SK-N-SH (cell line): ENCODE results near the gene MMP23B. TPM values are rescaled to one million over a fixed set of nuclear protein-coding genes. Genes with fewer than 3 reads are reported as not detected.

ENCODE experiments used
- CTCF ChIA-PET: fragments of 300-600, 350-600 bp; formaldehyde crosslinking; extraction: SDS; loops from one replicate; lab custom pipeline; 2021; lab: Yijun Ruan, JAX
- POLR2A ChIA-PET: fragments of 350-600 bp; sonication (Branson Sonifier 250); formaldehyde crosslinking; extraction: SDS; loops from one replicate; lab custom pipeline; 2020; ENCODE audit warnings: antibody characterized with exemption, inconsistent platforms; lab: Yijun Ruan, JAX
- DNase-seq: peaks from one replicate; pipeline ENCODE4 v3.0.0; 2012
- H2AFZ ChIP-seq: fragments of 200-600 bp; sonication (generic); 2 replicates; pipeline ENCODE4 v1.8.1; 2016; ENCODE audit warnings: antibody characterized with exemption, mild to moderate bottlenecking, low read depth
- H3F3A ChIP-seq: fragments of 200-600 bp; sonication (generic); replicated peaks from 2 replicates; pipeline ENCODE3; 2016; ENCODE audit warnings: antibody characterized with exemption, mild to moderate bottlenecking; ENCODE audit not compliant: insufficient read depth
- H3K27ac ChIP-seq, 2 experiments: fragments of 200-500 bp in 1 of 2; fragments of 200-600 bp in 1 of 2; sonication (Bioruptor generic) in 1 of 2; sonication (generic), shearing (Covaris generic) in 1 of 2; 2 replicates each; pipeline versions ENCODE4 v1.5.1 to v1.6.1; 2014 to 2016; ENCODE audit warnings: low read depth in 2 of 2, inconsistent platforms in 1 of 2, low read length in 1 of 2, mild to moderate bottlenecking in 1 of 2, mixed read lengths in 1 of 2
- H3K27me3 ChIP-seq: fragments of 200-600 bp; sonication (generic), shearing (Covaris generic); 2 replicates; pipeline ENCODE4 v1.6.1; 2016; ENCODE audit warnings: mixed run types; ENCODE audit not compliant: insufficient read depth
- H3K36me3 ChIP-seq, 2 experiments: fragments of 200-500 bp in 1 of 2; fragments of 200-600 bp in 1 of 2; sonication (Bioruptor generic) in 1 of 2; sonication (generic) in 1 of 2; replicated peaks in 1 of 2; 2 replicates each; pipeline versions ENCODE3 to v1.5.1; 2014 to 2016; ENCODE audit warnings: low read length in 1 of 2, mild to moderate bottlenecking in 1 of 2; ENCODE audit not compliant: insufficient read depth in 2 of 2, control insufficient read depth in 1 of 2
- H3K4me1 ChIP-seq, 2 experiments: fragments of 200-500 bp in 1 of 2; fragments of 200-600 bp in 1 of 2; sonication (Bioruptor generic) in 1 of 2; sonication (generic), shearing (Covaris generic) in 1 of 2; 2 replicates each; pipeline versions ENCODE4 v1.5.1 to v1.6.1; 2014 to 2016; ENCODE audit warnings: low read depth in 1 of 2, low read length in 1 of 2, mixed run types in 1 of 2; ENCODE audit not compliant: insufficient read depth in 2 of 2, control insufficient read depth in 1 of 2
- H3K4me2 ChIP-seq: fragments of 200-600 bp; sonication (generic), shearing (Covaris generic); 2 replicates; pipeline ENCODE4 v1.6.1; 2017; ENCODE audit warnings: mixed run types
- H3K4me3 ChIP-seq, 2 experiments: fragments of 200-500 bp in 1 of 2; fragments of 200-600 bp in 1 of 2; sonication (Bioruptor generic) in 1 of 2; sonication (generic), shearing (Covaris generic) in 1 of 2; 2 replicates each; pipeline versions ENCODE4 v1.5.1 to v1.8.1; 2014 to 2016; ENCODE audit warnings: low read depth in 2 of 2, inconsistent platforms in 1 of 2, low read length in 1 of 2, mild to moderate bottlenecking in 1 of 2, mixed read lengths in 1 of 2, moderate library complexity in 1 of 2
- H3K79me2 ChIP-seq: fragments of 200-600 bp; sonication (generic); 2 replicates; pipeline ENCODE4 v1.8.1; 2017; ENCODE audit warnings: mild to moderate bottlenecking; ENCODE audit not compliant: insufficient read depth
- H3K9ac ChIP-seq: fragments of 200-600 bp; sonication (generic); 2 replicates; pipeline ENCODE4 v1.6.1; 2017; ENCODE audit warnings: mixed run types
- H3K9me2 ChIP-seq: fragments of 200-600 bp; sonication (generic); 2 replicates; pipeline ENCODE4 v1.6.1; 2017; ENCODE audit warnings: mixed run types
- H3K9me3 ChIP-seq: fragments of 200-600 bp; sonication (generic); 2 replicates; pipeline ENCODE4 v1.6.1; 2017; ENCODE audit warnings: mixed run types, mild to moderate bottlenecking, moderate library complexity
- H4K20me1 ChIP-seq: fragments of 200-600 bp; sonication (generic); 2 replicates; pipeline ENCODE4 v1.6.1; 2017; ENCODE audit warnings: mild to moderate bottlenecking, mixed run types; ENCODE audit not compliant: insufficient read depth
- FOXJ3 ChIP-seq: sonication (generic); formaldehyde crosslinking; IDR thresholded peaks from 2 replicates; pipeline ENCODE4 v1.5.1; 2020; ENCODE audit warnings: mild to moderate bottlenecking, missing genetic modification reagents
- POLR2AphosphoS5 ChIP-seq: IDR thresholded peaks from 2 replicates; pipeline ENCODE4 v1.6.1; 2012; ENCODE audit warnings: low read depth, low read length
- RFX5 ChIP-seq: IDR thresholded peaks from 2 replicates; pipeline ENCODE4 v1.6.1; 2012; ENCODE audit warnings: mild to moderate bottlenecking, improper control_type of control experiment, low read length
- WGBS: methylation state at CpG from one replicate; pipeline ENCODE4 v1.1.6; 2017; ENCODE audit warnings: low lambda C conversion rate; 5-methylcytosine and 5-hydroxymethylcytosine counted together
- polyA plus RNA-seq, 3 experiments: library from polyadenylated mRNA; depleted of rRNA; stranded (reverse); fragments of >200 nt; gene quantifications; 2 replicates each; pipeline ENCODE4 v1.2.3, GENCODE V29; 2012
- TF ChIP-seq, protein P1 (sequence below): fragments of 200-600 bp; sonication (generic); IDR thresholded peaks from 2 replicates; pipeline ENCODE4 v1.6.1; 2017; ENCODE audit warnings: antibody characterized with exemption, mild to moderate bottlenecking, moderate library complexity

The MMP23B gene
- polyA plus RNA-seq, 1 of the 3 experiments (the other 2 are of a cell fraction): 1.2 TPM

DNA sequence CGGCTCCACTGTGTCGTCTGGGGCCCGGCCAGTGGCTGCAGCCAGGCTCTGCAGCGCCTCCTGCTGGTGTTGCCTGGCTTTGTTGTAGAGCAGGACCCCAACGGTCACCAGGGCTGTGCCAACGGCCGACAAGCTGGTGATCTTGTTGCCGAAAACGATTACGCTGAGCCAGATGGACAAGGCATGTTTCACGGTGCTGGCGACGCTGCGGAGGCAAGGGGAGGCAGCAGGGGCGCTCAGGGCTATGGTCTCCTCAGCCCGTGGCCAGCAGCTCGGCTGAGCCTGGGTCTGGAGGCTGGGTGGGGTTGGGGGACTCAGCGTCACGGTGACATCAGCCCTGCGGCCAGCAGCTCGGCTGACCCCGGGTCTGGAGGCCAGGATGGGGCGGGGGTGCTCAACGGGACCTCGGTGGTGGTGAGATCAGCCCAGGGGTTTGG lies 33.9 kb downstream of the MMP23B start:
- no peaks in the 10 kb centered on the region for H3K27me3 ChIP-seq
- 86% methylated on average over 8 of the region's 25 CpGs for WGBS
- H3K9me2 ChIP-seq: no peaks in the 10 kb centered on the region
- no peak overlapping the region; a peak in 1 of 4 replicates for H3K27ac ChIP-seq
- peaks cover 0 to 30% of the 10 kb centered on the region in 2 experiments for H3K36me3 ChIP-seq
- no peak overlapping the region for H2AFZ ChIP-seq
- H3K4me1 ChIP-seq: no peaks in the 10 kb centered on the region; a peak in 1 of 4 replicates
- ChIA-PET CTCF (interaction anchor here (1.1 to 1.6 kb wide), 6 partner anchors 10 to 379 kb away, joined by 3 to 7 read pairs (median 6); no protein-coding TSS in a partner anchor), POLR2A (no interaction called here)
- no peaks in the 10 kb centered on the region for H3K9me3 ChIP-seq
- H3K9ac ChIP-seq: no peak overlapping the region
- H4K20me1 ChIP-seq: no peaks in the 10 kb centered on the region
- no peaks in the 10 kb centered on the region for H3K79me2 ChIP-seq
- H3F3A ChIP-seq: peaks cover 5% of the 10 kb centered on the region
- H3K4me3 ChIP-seq: no peak overlapping the region
- TF ChIP-seq, protein P1, sequence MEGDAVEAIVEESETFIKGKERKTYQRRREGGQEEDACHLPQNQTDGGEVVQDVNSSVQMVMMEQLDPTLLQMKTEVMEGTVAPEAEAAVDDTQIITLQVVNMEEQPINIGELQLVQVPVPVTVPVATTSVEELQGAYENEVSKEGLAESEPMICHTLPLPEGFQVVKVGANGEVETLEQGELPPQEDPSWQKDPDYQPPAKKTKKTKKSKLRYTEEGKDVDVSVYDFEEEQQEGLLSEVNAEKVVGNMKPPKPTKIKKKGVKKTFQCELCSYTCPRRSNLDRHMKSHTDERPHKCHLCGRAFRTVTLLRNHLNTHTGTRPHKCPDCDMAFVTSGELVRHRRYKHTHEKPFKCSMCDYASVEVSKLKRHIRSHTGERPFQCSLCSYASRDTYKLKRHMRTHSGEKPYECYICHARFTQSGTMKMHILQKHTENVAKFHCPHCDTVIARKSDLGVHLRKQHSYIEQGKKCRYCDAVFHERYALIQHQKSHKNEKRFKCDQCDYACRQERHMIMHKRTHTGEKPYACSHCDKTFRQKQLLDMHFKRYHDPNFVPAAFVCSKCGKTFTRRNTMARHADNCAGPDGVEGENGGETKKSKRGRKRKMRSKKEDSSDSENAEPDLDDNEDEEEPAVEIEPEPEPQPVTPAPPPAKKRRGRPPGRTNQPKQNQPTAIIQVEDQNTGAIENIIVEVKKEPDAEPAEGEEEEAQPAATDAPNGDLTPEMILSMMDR: peak; percentile 54
- no peak for TF ChIP-seq POLR2AphosphoS5
- TF ChIP-seq RFX5: no peak
- no peak for TF ChIP-seq FOXJ3
- H3K4me2 ChIP-seq: no peak overlapping the region
- DNase-seq: peak; percentile 78

DNA sequence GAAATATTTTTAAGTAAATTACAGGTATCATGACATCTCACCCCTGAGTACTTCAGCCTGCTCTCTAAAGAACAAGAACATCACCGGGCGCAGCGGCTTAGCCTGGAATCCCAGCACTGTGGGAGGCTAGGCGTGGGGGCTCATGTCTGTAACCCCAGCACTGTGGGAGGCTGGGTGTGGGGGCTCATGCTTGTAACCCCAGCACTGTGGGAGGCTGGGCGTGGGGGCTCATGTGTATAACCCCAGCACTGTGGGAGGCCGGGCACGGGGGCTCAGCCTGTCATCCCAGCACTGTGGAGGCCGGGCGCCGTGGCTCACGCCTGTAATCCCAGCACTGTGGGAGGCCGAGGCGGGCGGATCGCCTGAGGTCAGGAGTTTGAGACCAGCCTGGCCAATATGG lies 34.6 kb downstream of the MMP23B start:
- 100% methylated on average over 3 of the region's 15 CpGs for WGBS
- no peaks in the 10 kb centered on the region; a peak in 1 of 4 replicates for H3K4me1 ChIP-seq
- H3K4me2 ChIP-seq: no peak overlapping the region
- ChIA-PET POLR2A (no interaction called here), CTCF (interaction anchor here (1.1 to 1.6 kb wide), 4 partner anchors 10 to 52 kb away, joined by 3 to 7 read pairs (median 4); no protein-coding TSS in a partner anchor)
- no peaks in the 10 kb centered on the region for H4K20me1 ChIP-seq
- H3K36me3 ChIP-seq: peaks cover 0 to 37% of the 10 kb centered on the region in 2 experiments
- H3K27ac ChIP-seq: no peak overlapping the region
- no peak overlapping the region for H2AFZ ChIP-seq
- no peaks in the 10 kb centered on the region for H3K9me3 ChIP-seq
- H3K9me2 ChIP-seq: no peaks in the 10 kb centered on the region
- H3F3A ChIP-seq: peaks cover 5% of the 10 kb centered on the region
- H3K9ac ChIP-seq: no peak overlapping the region
- no peak overlapping the region for H3K4me3 ChIP-seq
- no peak for TF ChIP-seq FOXJ3
- TF ChIP-seq, all 33 proteins: peak for 0
- Histone ChIP-seq H3K79me2 (no peaks in the 10 kb centered on the region), H3K27me3 (no peaks in the 10 kb centered on the region)
- no peak for DNase-seq

GRCh38 chr1:1669468-1670440 lies 37.8 kb downstream of the MMP23B start:
- DNase-seq: peak; percentile 11
- POLR2A ChIA-PET: no interaction called here
- H3F3A ChIP-seq: no peaks in the 10 kb centered on the region
- H3K4me2 ChIP-seq: no peak overlapping the region
- CTCF ChIA-PET: no interaction called here
- TF ChIP-seq POLR2AphosphoS5: no peak
- TF ChIP-seq, all 33 proteins: peak for 0
- Histone ChIP-seq H3K27me3 (no peaks in the 10 kb centered on the region), H3K27ac (no peak overlapping the region), H3K9me3 (no peaks in the 10 kb centered on the region), H3K9me2 (no peaks in the 10 kb centered on the region), H3K9ac (no peak overlapping the region), H2AFZ (no peak overlapping the region), H3K79me2 (no peaks in the 10 kb centered on the region), H4K20me1 (no peaks in the 10 kb centered on the region), H3K4me1 (no peaks in the 10 kb centered on the region; a peak in 1 of 4 replicates), H3K4me3 (no peak overlapping the region), H3K36me3 (peaks cover 0 to 45% of the 10 kb centered on the region in 2 experiments)
- WGBS: 92% methylated on average over 28 of the region's 43 CpGs
